ENCODE data around the gene PUM2. TPM values are rescaled to one million over a fixed set of nuclear protein-coding genes. Genes with fewer than 3 reads are reported as not detected.

The PUM2 gene
- total and polyA plus RNA-seq, 2 of the 13 experiments (the other 11 are each of a cell fraction or from before 2014, with no cell fraction given), result 69.6 to 69.8 TPM

DNA sequence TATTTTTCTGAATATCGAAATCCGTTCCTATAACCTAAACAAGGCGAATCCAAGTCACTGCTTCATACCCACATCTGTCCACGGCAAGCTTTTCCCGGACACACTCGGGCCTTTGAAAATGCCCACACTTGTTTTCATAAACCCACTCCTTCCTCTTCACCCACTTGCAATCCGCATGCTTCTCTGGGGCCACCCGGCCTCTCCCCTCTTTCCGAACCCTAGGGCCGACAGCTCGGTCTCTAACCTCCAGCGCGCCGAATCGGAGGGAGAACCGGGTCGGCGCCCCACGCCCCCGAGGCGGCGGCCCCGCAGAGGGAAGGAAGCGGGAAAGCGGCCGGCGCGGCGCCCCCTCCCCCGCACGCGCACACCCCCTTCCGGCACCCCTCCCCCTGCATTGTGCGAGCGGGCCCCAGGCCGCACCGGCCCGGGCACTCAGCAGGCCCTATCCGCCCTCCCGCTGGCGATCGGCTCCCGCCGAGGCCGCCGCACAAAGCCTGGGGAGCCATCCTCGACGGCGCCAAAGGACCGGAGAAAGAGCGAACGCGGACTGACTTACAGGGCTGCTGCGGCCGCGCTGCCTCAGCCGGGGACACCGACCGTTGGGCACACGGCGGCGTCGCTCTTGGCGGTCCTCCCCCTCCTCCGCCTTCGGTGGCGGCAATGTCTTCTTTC is 467 bp downstream of the PUM2 start (continued):
- TF ChIP-seq, protein P1, sequence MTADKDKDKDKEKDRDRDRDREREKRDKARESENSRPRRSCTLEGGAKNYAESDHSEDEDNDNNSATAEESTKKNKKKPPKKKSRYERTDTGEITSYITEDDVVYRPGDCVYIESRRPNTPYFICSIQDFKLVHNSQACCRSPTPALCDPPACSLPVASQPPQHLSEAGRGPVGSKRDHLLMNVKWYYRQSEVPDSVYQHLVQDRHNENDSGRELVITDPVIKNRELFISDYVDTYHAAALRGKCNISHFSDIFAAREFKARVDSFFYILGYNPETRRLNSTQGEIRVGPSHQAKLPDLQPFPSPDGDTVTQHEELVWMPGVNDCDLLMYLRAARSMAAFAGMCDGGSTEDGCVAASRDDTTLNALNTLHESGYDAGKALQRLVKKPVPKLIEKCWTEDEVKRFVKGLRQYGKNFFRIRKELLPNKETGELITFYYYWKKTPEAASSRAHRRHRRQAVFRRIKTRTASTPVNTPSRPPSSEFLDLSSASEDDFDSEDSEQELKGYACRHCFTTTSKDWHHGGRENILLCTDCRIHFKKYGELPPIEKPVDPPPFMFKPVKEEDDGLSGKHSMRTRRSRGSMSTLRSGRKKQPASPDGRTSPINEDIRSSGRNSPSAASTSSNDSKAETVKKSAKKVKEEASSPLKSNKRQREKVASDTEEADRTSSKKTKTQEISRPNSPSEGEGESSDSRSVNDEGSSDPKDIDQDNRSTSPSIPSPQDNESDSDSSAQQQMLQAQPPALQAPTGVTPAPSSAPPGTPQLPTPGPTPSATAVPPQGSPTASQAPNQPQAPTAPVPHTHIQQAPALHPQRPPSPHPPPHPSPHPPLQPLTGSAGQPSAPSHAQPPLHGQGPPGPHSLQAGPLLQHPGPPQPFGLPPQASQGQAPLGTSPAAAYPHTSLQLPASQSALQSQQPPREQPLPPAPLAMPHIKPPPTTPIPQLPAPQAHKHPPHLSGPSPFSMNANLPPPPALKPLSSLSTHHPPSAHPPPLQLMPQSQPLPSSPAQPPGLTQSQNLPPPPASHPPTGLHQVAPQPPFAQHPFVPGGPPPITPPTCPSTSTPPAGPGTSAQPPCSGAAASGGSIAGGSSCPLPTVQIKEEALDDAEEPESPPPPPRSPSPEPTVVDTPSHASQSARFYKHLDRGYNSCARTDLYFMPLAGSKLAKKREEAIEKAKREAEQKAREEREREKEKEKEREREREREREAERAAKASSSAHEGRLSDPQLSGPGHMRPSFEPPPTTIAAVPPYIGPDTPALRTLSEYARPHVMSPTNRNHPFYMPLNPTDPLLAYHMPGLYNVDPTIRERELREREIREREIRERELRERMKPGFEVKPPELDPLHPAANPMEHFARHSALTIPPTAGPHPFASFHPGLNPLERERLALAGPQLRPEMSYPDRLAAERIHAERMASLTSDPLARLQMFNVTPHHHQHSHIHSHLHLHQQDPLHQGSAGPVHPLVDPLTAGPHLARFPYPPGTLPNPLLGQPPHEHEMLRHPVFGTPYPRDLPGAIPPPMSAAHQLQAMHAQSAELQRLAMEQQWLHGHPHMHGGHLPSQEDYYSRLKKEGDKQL (CRISPR knock-in tag; IDR thresholded peaks at IDR 0.05; ENCODE audit: low read depth), result no peak
- TF ChIP-seq STAT5B (CRISPR knock-in tag; IDR thresholded peaks at IDR 0.05) (peak; percentile 74), SAP130 (CRISPR knock-in tag; IDR thresholded peaks at IDR 0.05; ENCODE audit: low read depth) (peak; percentile 77), MTA1 (CRISPR knock-in tag; IDR thresholded peaks at IDR 0.05; ENCODE audit: borderline replicate concordance) (no peak; the same call in 1 of the 2 replicates), SP1 (IDR thresholded peaks at IDR 0.05) (no peak), SP1 (CRISPR knock-in tag; IDR thresholded peaks at IDR 0.05) (no peak), ZMYM4 (CRISPR knock-in tag; IDR thresholded peaks at IDR 0.05) (no peak), RBFOX2 (IDR thresholded peaks at IDR 0.05; ENCODE audit: low read depth, low read length) (peak; percentile 88), BCL6 (CRISPR knock-in tag; IDR thresholded peaks at IDR 0.05) (no peak), ZNF33B (CRISPR knock-in tag; IDR thresholded peaks at IDR 0.05) (no peak), ZSCAN31 (CRISPR knock-in tag; IDR thresholded peaks at IDR 0.05; ENCODE audit: low read depth) (no peak), ZEB1 (IDR thresholded peaks at IDR 0.05; ENCODE audit: insufficient replicate concordance, low read depth) (peak; percentile 35), ZNF317 (CRISPR knock-in tag; IDR thresholded peaks at IDR 0.05) (no peak), BRCA1 (CRISPR knock-in tag; IDR thresholded peaks at IDR 0.05) (peak; percentile 19; the same call in 1 of the 2 replicates), NONO (IDR thresholded peaks at IDR 0.05) (no peak), NONO (CRISPR knock-in tag; conservative IDR thresholded peaks at IDR 0.05) (peak; percentile 58)
- TF ChIP-seq, protein P2, sequence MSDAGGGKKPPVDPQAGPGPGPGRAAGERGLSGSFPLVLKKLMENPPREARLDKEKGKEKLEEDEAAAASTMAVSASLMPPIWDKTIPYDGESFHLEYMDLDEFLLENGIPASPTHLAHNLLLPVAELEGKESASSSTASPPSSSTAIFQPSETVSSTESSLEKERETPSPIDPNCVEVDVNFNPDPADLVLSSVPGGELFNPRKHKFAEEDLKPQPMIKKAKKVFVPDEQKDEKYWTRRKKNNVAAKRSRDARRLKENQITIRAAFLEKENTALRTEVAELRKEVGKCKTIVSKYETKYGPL (CRISPR knock-in tag; IDR thresholded peaks at IDR 0.05), result no peak
- TF ChIP-seq, protein P3, sequence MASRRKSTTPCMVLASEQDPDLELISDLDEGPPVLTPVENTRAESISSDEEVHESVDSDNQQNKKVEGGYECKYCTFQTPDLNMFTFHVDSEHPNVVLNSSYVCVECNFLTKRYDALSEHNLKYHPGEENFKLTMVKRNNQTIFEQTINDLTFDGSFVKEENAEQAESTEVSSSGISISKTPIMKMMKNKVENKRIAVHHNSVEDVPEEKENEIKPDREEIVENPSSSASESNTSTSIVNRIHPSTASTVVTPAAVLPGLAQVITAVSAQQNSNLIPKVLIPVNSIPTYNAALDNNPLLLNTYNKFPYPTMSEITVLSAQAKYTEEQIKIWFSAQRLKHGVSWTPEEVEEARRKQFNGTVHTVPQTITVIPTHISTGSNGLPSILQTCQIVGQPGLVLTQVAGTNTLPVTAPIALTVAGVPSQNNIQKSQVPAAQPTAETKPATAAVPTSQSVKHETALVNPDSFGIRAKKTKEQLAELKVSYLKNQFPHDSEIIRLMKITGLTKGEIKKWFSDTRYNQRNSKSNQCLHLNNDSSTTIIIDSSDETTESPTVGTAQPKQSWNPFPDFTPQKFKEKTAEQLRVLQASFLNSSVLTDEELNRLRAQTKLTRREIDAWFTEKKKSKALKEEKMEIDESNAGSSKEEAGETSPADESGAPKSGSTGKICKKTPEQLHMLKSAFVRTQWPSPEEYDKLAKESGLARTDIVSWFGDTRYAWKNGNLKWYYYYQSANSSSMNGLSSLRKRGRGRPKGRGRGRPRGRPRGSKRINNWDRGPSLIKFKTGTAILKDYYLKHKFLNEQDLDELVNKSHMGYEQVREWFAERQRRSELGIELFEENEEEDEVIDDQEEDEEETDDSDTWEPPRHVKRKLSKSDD (CRISPR knock-in tag; IDR thresholded peaks at IDR 0.05; ENCODE audit: low read depth), result no peak
- TF ChIP-seq, protein P4, sequence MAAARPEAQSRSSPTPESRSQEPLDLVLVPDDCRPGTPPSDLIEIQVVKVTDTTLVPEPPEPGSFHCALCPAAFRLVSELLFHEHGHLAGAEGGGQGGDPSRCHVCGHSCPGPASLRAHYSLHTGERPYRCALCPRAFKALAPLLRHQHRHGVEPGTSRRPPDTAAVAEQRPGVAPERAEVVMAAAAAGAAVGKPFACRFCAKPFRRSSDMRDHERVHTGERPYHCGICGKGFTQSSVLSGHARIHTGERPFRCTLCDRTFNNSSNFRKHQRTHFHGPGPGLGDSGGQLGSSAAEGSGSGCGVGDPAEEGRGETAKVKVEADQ (CRISPR knock-in tag; IDR thresholded peaks at IDR 0.05; ENCODE audit: borderline replicate concordance), result no peak; the same call in 1 of the 2 replicates
